HG03469 (cell line): ENCODE results near the gene MTERF2.
"Not testable (repeated sequence)": the region's sequence is repeated elsewhere in the genome, so short reads cannot be mapped to it uniquely, and the experiment has no call there.

ENCODE experiments used
- ATAC-seq: cut with Tn5 transposase; IDR thresholded peaks from one replicate; pipeline ENCODE4 v1.9.1; 2021; ENCODE audit warnings: mild to moderate bottlenecking, moderate library complexity, moderate number of reproducible peaks; ENCODE audit not compliant: unreplicated experiment

The MTERF2 gene, protein sequence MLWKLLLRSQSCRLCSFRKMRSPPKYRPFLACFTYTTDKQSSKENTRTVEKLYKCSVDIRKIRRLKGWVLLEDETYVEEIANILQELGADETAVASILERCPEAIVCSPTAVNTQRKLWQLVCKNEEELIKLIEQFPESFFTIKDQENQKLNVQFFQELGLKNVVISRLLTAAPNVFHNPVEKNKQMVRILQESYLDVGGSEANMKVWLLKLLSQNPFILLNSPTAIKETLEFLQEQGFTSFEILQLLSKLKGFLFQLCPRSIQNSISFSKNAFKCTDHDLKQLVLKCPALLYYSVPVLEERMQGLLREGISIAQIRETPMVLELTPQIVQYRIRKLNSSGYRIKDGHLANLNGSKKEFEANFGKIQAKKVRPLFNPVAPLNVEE

DNA sequence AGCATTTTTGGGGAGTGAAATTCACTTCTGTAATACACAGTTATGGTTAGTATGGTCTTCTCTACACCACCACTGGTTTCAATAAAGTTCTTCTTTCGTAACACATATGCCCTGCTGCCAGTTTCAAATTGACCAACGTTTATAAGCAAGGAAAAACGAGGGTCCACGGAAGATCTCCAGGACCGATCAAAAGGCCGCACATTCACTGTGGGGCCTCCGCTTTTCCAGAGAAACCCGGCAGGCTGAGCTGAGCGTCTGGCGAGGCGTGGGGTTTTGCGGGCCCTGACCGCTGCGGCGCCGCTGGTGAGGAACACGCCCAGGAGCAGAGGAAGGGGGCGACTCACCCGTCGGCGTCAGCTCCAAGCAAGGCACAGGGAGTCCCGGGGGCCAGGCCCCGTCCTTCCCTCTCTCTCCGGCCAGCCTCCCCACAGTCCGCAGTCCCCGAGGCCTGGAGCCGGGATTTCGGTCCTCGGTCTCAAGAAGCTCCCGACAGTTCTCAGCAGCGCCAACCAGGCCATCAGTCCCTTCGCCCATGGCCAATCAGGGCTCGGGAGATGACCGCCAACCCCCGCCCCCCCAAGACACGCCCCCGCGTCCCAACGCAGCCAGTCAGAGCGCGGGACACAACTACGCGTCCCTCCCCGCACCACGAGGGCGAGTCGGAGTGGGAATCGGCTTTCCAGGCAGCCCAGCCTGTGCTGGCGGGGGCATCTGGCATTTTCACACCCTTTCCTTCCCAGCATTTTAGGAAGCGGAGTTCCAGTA, at the start of gene MTERF2:
Gene MTERF2 (minus strand): TSS at position 522 of the 765 bp plus-strand sequence. CDS start 8,432 bp downstream, outside the sequence.
- peak; percentile 72 for ATAC-seq

DNA sequence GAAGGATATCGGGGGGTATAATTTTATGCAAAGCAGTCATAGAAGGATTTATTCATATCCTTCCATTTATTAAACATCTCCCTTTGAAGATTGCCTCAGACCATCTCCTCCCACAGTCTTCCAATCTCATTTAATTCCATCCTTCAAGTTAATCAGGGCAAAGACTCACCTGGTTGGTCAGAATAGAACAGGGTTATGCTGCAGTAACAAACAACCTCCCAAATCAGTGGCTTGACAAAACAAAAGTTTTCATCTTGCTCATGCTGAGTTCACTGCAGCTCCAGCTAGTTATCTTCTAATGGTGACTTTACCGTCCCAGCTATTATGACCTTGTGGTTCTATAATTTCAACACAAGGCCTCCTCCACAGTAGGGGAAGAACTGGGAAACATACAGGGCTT, 48.8 kb upstream of the MTERF2 start:
- no peak for ATAC-seq

DNA sequence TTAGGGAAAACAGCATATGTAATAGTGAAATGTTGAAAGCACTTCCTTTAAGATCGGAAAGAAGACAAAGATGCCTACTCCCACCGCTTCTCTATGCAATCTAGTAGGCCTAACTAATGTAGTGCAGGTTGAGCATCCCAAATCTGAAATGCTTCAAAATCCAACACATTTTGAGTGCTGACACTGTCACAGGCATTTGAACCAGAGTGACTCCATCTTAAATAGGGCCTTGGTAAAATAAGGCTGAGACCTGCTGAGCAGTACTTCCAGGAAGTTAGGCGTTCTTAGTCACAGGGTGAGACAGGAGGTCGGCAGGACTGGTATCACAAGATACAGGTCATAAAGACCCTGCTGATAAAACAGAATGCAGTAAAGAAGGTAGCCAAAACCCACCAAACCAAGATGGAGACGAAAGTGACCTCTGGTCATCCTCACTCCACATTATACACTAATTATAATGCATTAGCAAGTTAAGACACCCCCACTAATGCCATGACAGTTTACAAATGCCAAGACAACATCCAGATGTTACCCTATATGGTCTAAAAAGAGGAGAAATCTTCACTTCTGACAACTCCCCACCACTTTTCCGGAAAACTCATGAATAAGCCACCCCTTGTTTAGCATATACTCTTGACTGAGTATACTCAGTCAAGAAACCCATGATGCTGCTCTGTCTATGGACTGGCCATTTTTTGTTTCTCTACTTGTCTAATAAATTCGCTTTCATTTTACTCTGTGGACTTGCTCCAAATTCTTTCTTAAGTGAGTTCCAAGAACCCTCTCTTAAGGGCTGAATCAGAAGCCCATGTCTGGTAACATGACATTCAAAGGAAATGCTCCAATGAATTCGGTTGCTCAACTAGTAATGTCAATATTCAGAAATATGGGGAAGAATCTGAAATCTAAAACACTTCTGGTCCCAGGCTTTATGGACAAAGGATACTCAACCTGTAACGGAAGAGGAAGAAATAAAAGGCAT, 47.1 kb upstream of the MTERF2 start:
- no peak for ATAC-seq

DNA sequence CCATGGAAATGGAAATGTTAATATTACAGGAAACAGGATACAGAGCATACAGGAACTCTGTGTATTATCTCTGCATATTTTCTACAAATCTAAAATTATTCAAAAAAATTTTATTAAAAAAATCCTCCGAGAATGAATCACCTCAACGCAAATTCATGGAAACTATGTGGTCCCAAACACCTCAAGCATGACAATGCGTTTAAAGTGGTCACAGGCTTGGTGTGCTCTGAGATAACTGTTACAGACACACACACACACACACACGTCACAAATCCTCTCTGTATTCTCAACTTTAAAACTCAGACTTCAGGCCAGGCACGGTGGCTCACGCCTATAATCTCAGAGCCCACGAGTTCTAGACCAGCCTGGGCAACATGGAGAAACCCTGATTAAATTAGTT, 45.3 kb upstream of the MTERF2 start:
- ATAC-seq = no peak

DNA sequence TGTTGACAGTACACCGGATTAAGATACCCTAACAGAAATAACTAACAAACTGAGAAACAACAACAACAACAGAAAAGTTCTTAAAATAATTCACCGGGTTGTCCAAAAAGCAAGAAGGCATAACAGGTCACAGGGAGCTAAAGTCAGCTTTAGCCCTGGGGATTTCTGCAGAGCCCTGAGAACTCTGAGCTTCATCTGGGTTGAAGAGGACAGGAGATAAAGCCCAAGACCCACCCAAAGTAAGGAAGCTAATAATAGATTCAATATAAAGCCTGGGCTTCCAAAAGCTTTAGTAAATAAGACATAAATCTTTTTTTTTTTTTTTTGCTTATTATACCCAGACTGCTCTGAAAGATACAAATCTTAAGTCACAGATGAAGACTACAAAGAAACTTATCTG, 44.1 kb upstream of the MTERF2 start:
- ATAC-seq = no peak

DNA sequence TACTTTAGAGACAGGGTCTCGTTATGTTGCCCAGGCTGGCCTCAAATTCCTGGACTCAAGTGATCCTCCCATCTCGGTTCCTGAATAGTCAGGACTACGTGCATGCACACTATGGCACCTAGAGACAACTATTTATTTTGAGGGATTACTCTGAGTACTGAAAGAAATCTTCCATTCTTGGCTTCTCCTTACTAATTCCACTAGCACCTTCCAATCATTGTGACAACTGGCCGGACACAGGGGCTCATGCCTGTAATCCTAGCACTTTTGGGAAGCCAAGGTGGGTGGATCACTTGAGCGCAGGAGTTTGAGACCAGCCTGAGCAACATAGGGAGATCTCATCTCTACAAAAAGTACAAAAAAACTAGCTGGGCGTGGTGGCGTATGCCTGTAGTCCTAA, 42.1 kb upstream of the MTERF2 start:
- ATAC-seq = no peak

DNA sequence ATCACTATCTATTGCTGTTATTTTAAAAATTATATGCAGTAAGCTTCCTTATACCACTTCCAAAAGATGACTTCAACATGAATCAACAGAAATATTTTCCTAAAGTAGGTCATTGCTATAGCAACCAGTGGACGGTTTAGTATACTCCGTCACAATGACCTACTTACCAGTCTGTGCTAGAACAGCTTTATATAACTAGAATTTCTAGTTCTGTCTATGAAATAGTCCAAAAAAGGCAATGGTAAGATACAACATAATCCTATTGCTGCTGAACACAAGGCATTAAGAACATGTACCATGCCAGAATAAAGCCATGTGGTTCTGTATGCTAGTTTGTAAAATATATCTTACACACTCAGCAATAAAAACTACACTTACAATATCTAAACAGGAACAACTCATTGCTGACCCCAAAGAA, 40.7 kb upstream of the MTERF2 start:
- no peak for ATAC-seq

DNA sequence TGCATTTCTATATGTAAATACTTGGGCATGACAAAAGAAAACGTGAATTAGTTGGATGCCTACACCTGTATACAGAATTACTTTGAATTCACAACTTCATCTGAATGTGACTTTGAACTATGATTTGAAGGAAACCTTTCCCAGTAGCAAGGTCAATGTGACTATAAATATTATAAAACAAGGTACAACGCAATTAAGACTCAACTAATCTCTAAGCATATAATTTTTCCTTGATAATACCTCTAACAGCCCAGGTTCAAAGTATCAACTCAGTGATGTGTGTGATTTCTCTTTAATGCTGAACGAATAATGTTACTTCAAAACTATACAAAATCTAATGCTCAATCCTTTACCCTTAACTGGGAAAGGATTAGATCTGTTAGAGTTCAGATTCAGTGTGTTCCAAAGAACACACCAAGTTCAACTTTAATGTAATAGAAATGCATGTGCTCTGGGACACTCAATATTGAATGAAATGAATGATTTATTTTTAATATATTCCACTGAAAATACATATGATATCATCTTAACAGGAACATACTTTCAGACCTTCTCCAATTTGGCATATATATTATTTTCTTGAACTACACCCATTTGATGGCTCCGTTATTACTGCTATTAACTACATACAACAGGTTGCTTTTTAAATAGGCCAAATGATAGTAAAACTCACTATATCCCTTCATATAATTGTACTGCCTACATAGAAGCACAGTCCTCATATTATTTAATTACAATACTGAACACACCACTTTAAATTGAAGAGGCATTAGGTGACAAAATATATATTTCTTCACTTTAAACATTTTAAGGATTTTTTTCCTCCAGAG, 40.1 kb upstream of the MTERF2 start:
- no peak for ATAC-seq

DNA sequence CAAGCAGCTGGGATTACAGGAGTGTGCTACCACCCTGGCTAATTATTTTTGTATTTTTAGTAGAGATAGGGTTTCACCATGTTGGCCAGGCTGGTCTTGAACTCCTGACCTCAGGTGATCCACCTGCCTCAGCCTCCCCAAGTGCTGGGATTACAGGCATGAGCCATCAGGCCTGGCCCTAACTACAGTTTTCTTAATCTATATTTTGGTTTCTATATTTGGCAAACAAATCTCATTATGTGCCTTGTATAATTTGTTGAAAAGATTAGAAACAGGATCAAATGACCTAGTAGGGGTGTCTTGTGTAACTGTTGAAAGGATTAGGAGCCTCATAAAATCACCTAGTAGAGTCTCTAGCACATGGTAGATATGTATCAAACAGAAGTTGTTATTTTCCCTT, 39.4 kb upstream of the MTERF2 start:
- ATAC-seq = not testable (repeated sequence)

DNA sequence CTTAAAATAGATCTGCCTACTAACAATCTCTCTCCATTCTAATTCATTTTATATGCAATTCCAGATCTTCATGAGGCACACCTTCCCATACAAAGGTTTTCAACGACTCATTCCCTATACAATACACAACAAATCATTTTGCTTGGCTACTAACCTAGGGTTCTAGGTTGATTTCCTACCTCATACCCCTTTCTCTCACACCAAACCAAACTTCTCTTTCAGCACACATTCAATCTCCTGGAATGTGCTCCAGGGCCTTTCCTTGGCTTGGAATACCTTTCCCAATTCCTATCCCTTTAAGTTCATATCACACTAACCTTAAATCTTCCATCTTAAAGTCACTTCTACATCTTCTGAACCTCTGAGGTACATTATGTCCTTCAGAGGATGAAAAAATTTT, 38.7 kb upstream of the MTERF2 start:
- no peak for ATAC-seq

DNA sequence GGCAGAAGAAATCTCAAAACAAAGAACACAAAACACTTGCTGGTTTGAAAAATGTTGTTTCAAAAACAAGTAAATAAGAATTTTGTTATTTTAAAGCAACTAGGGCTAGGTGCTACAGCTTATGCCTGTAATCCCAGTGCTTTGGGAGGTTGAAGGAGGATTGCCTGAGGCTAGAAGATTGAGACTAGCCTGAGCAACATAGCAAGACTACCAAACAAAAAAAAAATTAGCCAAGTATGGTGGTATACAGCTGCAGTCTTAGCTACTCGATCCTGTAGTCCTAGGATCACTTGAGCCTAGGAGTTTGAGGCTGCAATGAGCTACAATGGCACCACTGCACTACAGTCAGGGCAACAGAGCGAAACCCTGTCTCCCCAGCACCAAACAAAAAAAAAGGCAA, 32.6 kb upstream of the MTERF2 start:
- ATAC-seq = no peak

DNA sequence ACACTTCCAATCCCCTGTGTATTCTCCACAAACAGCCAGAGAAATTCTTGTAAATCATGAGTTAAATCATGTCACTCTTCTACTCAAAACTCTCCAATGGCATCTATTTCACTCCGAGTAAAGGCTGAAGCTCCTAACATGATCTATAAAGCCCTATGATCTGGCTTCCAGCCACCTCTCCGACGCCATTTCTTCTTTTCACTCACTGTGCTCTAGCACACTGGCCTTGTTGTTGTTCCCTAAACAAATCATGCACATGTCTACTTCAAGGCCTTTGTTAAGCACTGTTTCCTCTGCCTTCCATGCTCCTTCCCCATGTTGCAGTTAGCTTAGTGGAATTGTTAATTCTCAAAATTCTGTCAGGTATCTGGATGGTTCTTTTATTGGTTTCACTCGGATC, 30.1 kb upstream of the MTERF2 start:
- ATAC-seq = no peak

DNA sequence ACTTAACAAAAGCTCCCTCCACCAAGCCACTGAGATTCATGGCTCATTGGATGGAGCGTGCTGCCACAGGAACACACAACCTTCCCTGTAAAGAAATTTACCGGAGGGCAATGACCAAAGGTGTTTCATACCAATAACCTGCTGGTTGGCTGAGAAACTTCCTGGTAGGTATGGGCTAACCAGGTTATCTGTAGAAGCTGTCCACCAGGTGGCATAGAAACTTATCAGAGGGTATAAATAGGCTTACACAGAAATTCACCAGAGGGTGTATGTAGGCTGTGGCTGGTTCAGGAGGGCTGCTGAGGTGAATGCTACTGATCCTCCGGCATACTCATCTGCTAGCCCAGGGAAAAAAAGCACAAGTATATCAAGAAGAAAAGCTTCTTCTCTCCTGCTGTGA, 27.1 kb upstream of the MTERF2 start:
- ATAC-seq = no peak

DNA sequence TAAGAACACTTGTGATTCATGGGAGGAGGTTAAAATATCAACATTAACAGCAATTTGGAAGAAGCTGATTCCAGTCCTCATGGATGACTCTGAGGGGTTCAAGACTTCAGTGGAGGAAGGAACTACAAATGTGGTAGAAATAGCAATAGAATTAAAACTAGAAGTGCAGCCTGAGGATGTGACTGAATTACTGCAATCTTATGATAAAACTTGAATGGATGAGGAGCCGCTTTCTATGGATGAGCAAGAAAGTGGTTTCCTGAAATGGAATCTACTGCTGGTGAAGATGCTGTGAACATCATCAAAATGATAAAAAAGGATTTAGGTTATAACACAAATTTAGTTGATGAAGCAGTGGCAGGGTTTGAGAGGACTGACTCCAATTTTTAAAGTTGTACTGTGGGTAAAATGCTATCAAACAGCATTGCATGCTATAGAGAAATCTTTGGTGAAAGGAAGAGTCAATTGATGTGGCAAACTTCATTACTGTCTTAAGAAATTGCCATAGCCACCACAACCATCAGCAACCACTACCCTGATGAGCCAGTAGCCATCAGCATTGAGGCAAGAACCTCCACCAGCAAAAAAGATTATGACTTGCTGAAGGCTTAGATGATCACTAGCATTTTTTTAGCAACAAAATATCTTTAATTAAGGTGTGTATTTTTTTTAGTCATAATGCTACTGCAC, 25.9 kb upstream of the MTERF2 start:
- no peak for ATAC-seq

DNA sequence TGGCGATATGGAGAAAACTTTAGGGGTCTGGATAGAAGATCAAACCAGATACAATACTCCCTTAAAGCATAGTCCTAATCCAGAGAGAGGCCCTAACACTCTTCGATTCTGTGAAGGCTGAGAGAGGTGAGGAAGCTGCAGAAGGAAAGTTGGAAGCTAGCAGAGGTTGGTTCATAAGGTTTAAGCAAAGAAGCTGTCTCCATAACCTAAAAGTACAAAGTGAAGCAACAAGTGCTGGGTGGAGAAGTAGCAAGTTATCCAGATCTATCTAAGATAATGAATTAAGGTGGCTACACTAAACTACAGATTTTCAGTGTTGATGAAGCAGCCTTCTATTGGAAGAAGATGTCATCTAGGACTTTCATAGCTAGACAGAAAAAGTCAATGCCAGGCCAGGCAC, 24.6 kb upstream of the MTERF2 start:
- no peak for ATAC-seq

DNA sequence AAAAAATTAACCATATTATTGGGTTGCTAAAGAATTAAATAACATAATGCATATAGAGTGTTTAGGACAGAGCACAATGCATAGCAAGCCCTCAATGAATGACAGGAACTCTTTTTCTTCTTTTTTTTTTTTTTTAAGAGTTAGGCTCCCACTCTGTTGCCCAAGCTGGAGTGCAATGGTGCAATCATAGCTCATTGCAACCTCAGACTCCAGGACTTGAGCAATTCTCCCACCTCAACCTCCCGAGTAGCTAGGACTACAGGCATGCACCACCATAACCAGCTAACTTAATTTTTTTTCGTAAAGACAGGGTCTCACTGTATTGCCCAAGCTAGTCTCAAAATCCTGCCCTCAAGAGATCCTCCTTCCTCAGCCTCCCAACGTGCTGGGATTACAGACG, 20.5 kb upstream of the MTERF2 start:
- no peak for ATAC-seq

DNA sequence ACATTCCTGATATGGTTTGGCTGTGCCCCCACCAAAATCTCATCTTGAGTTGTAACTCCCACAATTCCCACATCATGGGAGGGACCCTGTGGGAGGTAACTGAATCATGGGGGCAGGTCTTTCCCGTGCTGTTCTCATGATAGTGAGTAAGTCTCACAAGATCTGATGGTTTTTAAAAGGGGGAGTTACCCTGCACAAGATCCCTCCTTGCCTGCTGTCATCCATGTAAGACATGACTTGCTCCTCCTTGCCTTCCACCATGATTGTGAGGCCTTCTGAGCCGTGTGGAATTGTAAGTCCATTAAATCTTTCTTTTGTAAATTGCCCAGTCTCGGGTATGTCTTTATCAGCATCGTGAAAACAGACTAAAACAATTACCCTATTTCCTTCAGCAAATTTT, 15.7 kb upstream of the MTERF2 start:
- ATAC-seq = not testable (repeated sequence)

DNA sequence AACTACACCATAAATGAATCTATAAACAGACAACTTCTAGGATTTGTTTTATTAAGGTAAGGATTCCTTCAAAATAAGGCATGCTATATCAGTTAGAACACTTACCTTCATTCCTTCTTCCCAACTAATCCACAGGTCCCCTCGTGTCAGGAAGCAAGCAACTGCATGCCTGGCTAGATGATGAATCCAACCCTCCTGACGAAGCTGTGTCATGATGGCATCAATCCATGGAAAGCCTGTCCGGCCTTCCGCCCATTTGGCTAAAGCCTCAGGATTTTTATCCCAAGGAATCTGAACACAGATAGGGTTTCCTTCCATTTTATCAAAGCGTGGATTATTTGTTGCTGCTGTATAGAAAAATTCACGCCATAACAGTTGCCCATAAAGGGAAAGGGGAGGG, 12.5 kb upstream of the MTERF2 start:
- no peak for ATAC-seq

DNA sequence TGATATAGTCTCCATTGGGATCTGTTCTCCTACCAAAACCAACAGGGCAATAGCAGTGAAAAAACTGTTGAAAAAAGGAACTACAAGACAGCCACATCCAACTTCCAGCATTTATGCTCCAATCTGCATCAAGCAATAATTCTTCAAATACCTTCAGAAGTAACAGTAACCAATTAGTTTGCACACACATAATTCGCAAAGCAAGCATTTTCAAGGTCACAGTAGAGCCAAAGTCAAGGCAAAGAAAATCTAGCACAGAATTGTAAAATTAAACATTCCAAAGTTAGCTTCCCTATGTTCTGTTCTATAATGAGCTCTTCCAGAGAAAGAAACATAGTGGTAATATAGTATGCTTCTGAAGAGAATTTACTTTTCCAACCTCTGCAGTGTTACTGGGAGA, 11.0 kb upstream of the MTERF2 start:
- ATAC-seq = no peak

DNA sequence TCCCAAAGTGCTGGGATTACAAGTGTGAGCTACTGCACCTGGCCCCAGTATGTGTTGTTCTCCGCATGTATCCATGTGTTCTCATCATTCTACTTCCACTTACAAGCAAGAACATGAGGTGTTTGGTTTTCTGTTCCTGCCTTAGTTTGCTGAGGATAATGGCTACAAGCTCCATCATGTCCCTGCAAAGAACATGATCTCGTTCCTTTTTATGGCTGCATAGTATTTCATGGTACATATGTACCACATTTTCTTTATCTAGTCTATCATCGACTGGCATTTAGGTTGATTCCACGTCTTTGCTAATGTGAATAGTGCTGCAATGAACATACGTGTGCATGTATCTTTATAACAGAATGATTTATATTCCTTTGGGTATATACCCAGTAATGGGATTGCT, 9.2 kb upstream of the MTERF2 start:
- not testable (repeated sequence) for ATAC-seq
